ENCODE data around the gene SCRN3. TPM values are rescaled to one million over a fixed set of nuclear protein-coding genes. Genes with fewer than 3 reads are reported as not detected.
"Not testable (repeated sequence)": the region's sequence is repeated elsewhere in the genome, so short reads cannot be mapped to it uniquely, and the experiment has no call there.

Gene SCRN3
- 16.7 and 22.8 TPM in 2 replicates for polyA plus RNA-seq (2011; rRNA removed)
- polyA minus RNA-seq (2011; rRNA and poly(A)+ RNA removed): 7.4 and 10.6 TPM in 2 replicates

GRCh38 chr2:174395284-174395968 lies at the start of gene SCRN3:
TSS of gene SCRN3 (plus strand) at chr2:174395730. CDS start at chr2:174398284, 2,554 bp downstream.
- no peak for TF ChIP-seq CTCF (IDR thresholded peaks at IDR 0.05; ENCODE audit: low read depth, low read length)
- H3K4me3 ChIP-seq (ENCODE audit: low read depth, low read length): peak within 1 kb of the TSS; percentile 89
- peak; percentile 43 for DNase-seq (ENCODE audit: low read depth, low spot score)
- CTCF ChIA-PET: interaction anchor here (0.6 to 1.0 kb wide), 2 partner anchors 16 to 151 kb away, joined by 3 to 4 read pairs; no protein-coding TSS in a partner anchor
- H3K27me3 ChIP-seq (ENCODE audit: control insufficient read depth, insufficient read depth, low read length): no peaks in the 10 kb centered on the region
- H3K9me3 ChIP-seq (ENCODE audit: control insufficient read depth, insufficient read depth, low read length): no peaks in the 10 kb centered on the region
- H3K27ac ChIP-seq (ENCODE audit: low read depth, low read length): peak within 1 kb of the TSS; percentile 86
- POLR2A ChIA-PET: interaction anchor here (0.5 to 1.0 kb wide), 2 partner anchors 49 to 64 kb away, joined by 3 to 4 read pairs; no protein-coding TSS in a partner anchor

- Histone ChIP-seq H3K27ac (ENCODE audit: low read depth, low read length) (no peak overlapping the region), H3K4me3 (ENCODE audit: low read depth, low read length) (no peak overlapping the region), H3K27me3 (ENCODE audit: control insufficient read depth, insufficient read depth, low read length) (no peaks in the 10 kb centered on the region), H3K9me3 (ENCODE audit: control insufficient read depth, insufficient read depth, low read length) (no peaks in the 10 kb centered on the region)
- POLR2A ChIA-PET: no interaction called here
- CTCF ChIA-PET: interaction anchor here (0.5 to 2.2 kb wide), 13 partner anchors 9 to 1418 kb away, joined by 3 to 6 read pairs (median 3); no protein-coding TSS in a partner anchor
- DNase-seq (ENCODE audit: low read depth, low spot score): no peak
- peak; percentile 56 for TF ChIP-seq CTCF (IDR thresholded peaks at IDR 0.05; ENCODE audit: low read depth, low read length)
Measured at GRCh38 chr2:174350018-174350417, 45.5 kb upstream of the SCRN3 start.

- Histone ChIP-seq H3K9me3 (ENCODE audit: control insufficient read depth, insufficient read depth, low read length) (no peaks in the 10 kb centered on the region), H3K4me3 (ENCODE audit: low read depth, low read length) (no peak overlapping the region), H3K27me3 (ENCODE audit: control insufficient read depth, insufficient read depth, low read length) (no peaks in the 10 kb centered on the region), H3K27ac (ENCODE audit: low read depth, low read length) (no peak overlapping the region)
- no peak for DNase-seq (ENCODE audit: low read depth, low spot score)
- ChIA-PET CTCF (interaction anchor here (0.7 to 2.2 kb wide), 11 partner anchors 8 to 949 kb away, joined by 3 to 6 read pairs (median 3); no protein-coding TSS in a partner anchor), POLR2A (no interaction called here)
- TF ChIP-seq CTCF (IDR thresholded peaks at IDR 0.05; ENCODE audit: low read depth, low read length): no peak
Measured at GRCh38 chr2:174350593-174351181, 44.8 kb upstream of the SCRN3 start.

GRCh38 chr2:174353004-174353403 lies 42.5 kb upstream of the SCRN3 start:
- H3K27me3 ChIP-seq (ENCODE audit: control insufficient read depth, insufficient read depth, low read length): no peaks in the 10 kb centered on the region
- no peaks in the 10 kb centered on the region for H3K9me3 ChIP-seq (ENCODE audit: control insufficient read depth, insufficient read depth, low read length)
- CTCF ChIA-PET: no interaction called here
- DNase-seq (ENCODE audit: low read depth, low spot score): no peak
- no peak overlapping the region for H3K27ac ChIP-seq (ENCODE audit: low read depth, low read length)
- no peak for TF ChIP-seq CTCF (IDR thresholded peaks at IDR 0.05; ENCODE audit: low read depth, low read length)
- H3K4me3 ChIP-seq (ENCODE audit: low read depth, low read length): no peak overlapping the region
- POLR2A ChIA-PET: no interaction called here

- POLR2A ChIA-PET: no interaction called here
- H3K9me3 ChIP-seq (ENCODE audit: control insufficient read depth, insufficient read depth, low read length): no peaks in the 10 kb centered on the region
- no peak overlapping the region for H3K27ac ChIP-seq (ENCODE audit: low read depth, low read length)
- CTCF ChIA-PET: no interaction called here
- H3K4me3 ChIP-seq (ENCODE audit: low read depth, low read length): no peak overlapping the region
- no peak for TF ChIP-seq CTCF (IDR thresholded peaks at IDR 0.05; ENCODE audit: low read depth, low read length)
- H3K27me3 ChIP-seq (ENCODE audit: control insufficient read depth, insufficient read depth, low read length): no peaks in the 10 kb centered on the region
- no peak for DNase-seq (ENCODE audit: low read depth, low spot score)
Measured at GRCh38 chr2:174356347-174356746, 39.2 kb upstream of the SCRN3 start.

- H3K27ac ChIP-seq (ENCODE audit: low read depth, low read length); H3K4me3 ChIP-seq (ENCODE audit: low read depth, low read length); CTCF ChIA-PET; H3K9me3 ChIP-seq (ENCODE audit: control insufficient read depth, insufficient read depth, low read length); H3K27me3 ChIP-seq (ENCODE audit: control insufficient read depth, insufficient read depth, low read length); DNase-seq (ENCODE audit: low read depth, low spot score); POLR2A ChIA-PET: not testable (repeated sequence)
Measured at GRCh38 chr2:174359663-174360062, 35.9 kb upstream of the SCRN3 start.

Measured in AG04450 (cell line).